H1 (cell line): ENCODE measurements around the gene ZNF397. TPM values are rescaled to one million over a fixed set of nuclear protein-coding genes. Genes with fewer than 3 reads are reported as not detected.

ENCODE experiments used
- CTCF ChIA-PET: fragments of 300-600 bp; sonication (Branson Sonifier 250); formaldehyde crosslinking; loops from one replicate; lab custom pipeline; 2021; ENCODE audit not compliant: partially characterized antibody; lab: Charles Lee
- POLR2A ChIA-PET: fragments of 300-600 bp; sonication (Branson Sonifier 250); formaldehyde crosslinking; loops from one replicate; lab custom pipeline; 2021; ENCODE audit warnings: inconsistent platforms; ENCODE audit not compliant: partially characterized antibody; lab: Charles Lee
- DNase-seq, 2 experiments: peaks; one replicate each; pipeline versions ENCODE4 v3.0.0 to v3.0.0-alpha.2; 2010 to 2022; ENCODE audit warnings: low spot score in 2 of 2, low read depth in 1 of 2, mixed read lengths in 1 of 2
- FAIRE-seq: peaks from 2 replicates; lab custom pipeline; 2011; peaks lifted over from hg19 to GRCh38; lab: Jason Lieb, UNC
- H2AFZ ChIP-seq: 2 replicates; pipeline ENCODE4 v1.8.1; 2012; ENCODE audit warnings: low read length, inconsistent platforms
- H2AK5ac ChIP-seq: 2 replicates; pipeline ENCODE4 v1.6.1; 2013; ENCODE audit warnings: low read depth, low read length
- H2BK120ac ChIP-seq: replicated peaks from 2 replicates; pipeline ENCODE3; 2013; ENCODE audit warnings: low read depth, low read length, inconsistent platforms
- H2BK12ac ChIP-seq: 2 replicates; pipeline ENCODE4 v1.6.1; 2013; ENCODE audit warnings: low read depth, low read length
- H2BK15ac ChIP-seq: 2 replicates; pipeline ENCODE4 v1.6.1; 2013; ENCODE audit warnings: low read length
- H2BK20ac ChIP-seq: 2 replicates; pipeline ENCODE4 v1.6.1; 2013; ENCODE audit warnings: low read length
- H2BK5ac ChIP-seq: 2 replicates; pipeline ENCODE4 v1.6.1; 2013; ENCODE audit warnings: low read depth, low read length
- H3K14ac ChIP-seq: 2 replicates; pipeline ENCODE4 v1.6.1; 2013; ENCODE audit warnings: inconsistent platforms; ENCODE audit not compliant: insufficient read length
- H3K18ac ChIP-seq: 2 replicates; pipeline ENCODE4 v1.6.1; 2013; ENCODE audit warnings: low read length; ENCODE audit errors: extremely low read depth
- H3K23ac ChIP-seq: 2 replicates; pipeline ENCODE4 v1.6.1; 2013; ENCODE audit warnings: inconsistent platforms; ENCODE audit not compliant: insufficient read length
- H3K23me2 ChIP-seq: 2 replicates; pipeline ENCODE4 v1.6.1; 2013; ENCODE audit warnings: low read depth, low read length
- H3K27ac ChIP-seq: 2 replicates; pipeline ENCODE4 v1.6.1; 2011; ENCODE audit warnings: low read depth, low read length, inconsistent platforms
- H3K27me3 ChIP-seq, 4 experiments: replicated peaks in 1 of 4; 1 replicate in 1 of 4; 2 replicates in 3 of 4; pipeline versions ENCODE4 v1.6.1 to v1.8.1; 2011 to 2013; ENCODE audit warnings: low read length in 3 of 4, mild to moderate bottlenecking in 3 of 4, inconsistent platforms in 2 of 4, mixed read lengths in 2 of 4, moderate library complexity in 1 of 4; ENCODE audit not compliant: control insufficient read depth in 3 of 4, insufficient read depth in 3 of 4; ENCODE audit errors: extremely low read depth in 1 of 4
- H3K36me3 ChIP-seq, 4 experiments: 2 replicates each; pipeline versions ENCODE4 v1.6.1 to v1.8.1; 2011 to 2013; ENCODE audit warnings: mild to moderate bottlenecking in 4 of 4, low read length in 3 of 4, moderate library complexity in 2 of 4, control low read depth in 1 of 4, inconsistent platforms in 1 of 4; ENCODE audit not compliant: insufficient read depth in 4 of 4, control insufficient read depth in 2 of 4
- H3K4ac ChIP-seq: replicated peaks from 2 replicates; pipeline ENCODE3; 2013; ENCODE audit warnings: low read length, low read depth, mixed read lengths, inconsistent platforms; ENCODE audit not compliant: insufficient read length
- H3K4me1 ChIP-seq, 4 experiments: replicated peaks in 1 of 4; 1 replicate in 1 of 4; 2 replicates in 3 of 4; pipeline versions ENCODE4 v1.6.1 to v1.8.1; 2011 to 2013; ENCODE audit warnings: low read length in 3 of 4, inconsistent platforms in 2 of 4, mixed read lengths in 1 of 4; ENCODE audit not compliant: insufficient read depth in 4 of 4, control insufficient read depth in 3 of 4
- H3K4me2 ChIP-seq, 2 experiments: 2 replicates each; pipeline versions ENCODE4 v1.6.1 to v1.8.1; 2011 to 2013; ENCODE audit warnings: low read depth in 2 of 2, low read length in 2 of 2, control low read depth in 1 of 2, inconsistent platforms in 1 of 2, mild to moderate bottlenecking in 1 of 2; ENCODE audit not compliant: insufficient read depth in 1 of 2
- H3K4me3 ChIP-seq, 4 experiments: fragments of 200-600, 300-600 bp in 1 of 4; sonication (generic), shearing (Covaris generic), sonication (Bioruptor Twin) in 1 of 4; 2 replicates each; pipeline versions ENCODE4 v1.5.1 to v1.8.1; 2011 to 2016; ENCODE audit warnings: low read length in 4 of 4, low read depth in 3 of 4, control low read depth in 2 of 4, inconsistent platforms in 2 of 4, mild to moderate bottlenecking in 2 of 4, mixed read lengths in 1 of 4, moderate library complexity in 1 of 4; ENCODE audit not compliant: insufficient read depth in 2 of 4; ENCODE audit errors: extremely low read depth in 1 of 4
- H3K56ac ChIP-seq: replicated peaks from 2 replicates; pipeline ENCODE3; 2013; ENCODE audit warnings: low read depth, mild to moderate bottlenecking, mixed read lengths, low read length, inconsistent platforms; ENCODE audit not compliant: insufficient read length
- H3K79me1 ChIP-seq: 2 replicates; pipeline ENCODE4 v1.6.1; 2013; ENCODE audit warnings: low read depth, low read length, control low read depth
- H3K79me2 ChIP-seq, 2 experiments: 2 replicates each; pipeline versions ENCODE4 v1.6.1 to v1.8.1; 2012 to 2013; ENCODE audit warnings: low read length in 2 of 2, mild to moderate bottlenecking in 2 of 2, inconsistent platforms in 1 of 2; ENCODE audit not compliant: insufficient read depth in 2 of 2, control insufficient read depth in 1 of 2
- H3K9ac ChIP-seq, 4 experiments: replicated peaks in 1 of 4; 1 replicate in 1 of 4; 2 replicates in 3 of 4; pipeline versions ENCODE4 v1.6.1 to v1.8.1; 2011 to 2013; ENCODE audit warnings: low read depth in 3 of 4, low read length in 3 of 4, control low read depth in 2 of 4, mild to moderate bottlenecking in 2 of 4, moderate library complexity in 2 of 4, inconsistent platforms in 1 of 4; ENCODE audit errors: extremely low read depth in 1 of 4
- H3K9me3 ChIP-seq, 2 experiments: 2 replicates each; pipeline versions ENCODE4 v1.6.1 to v1.8.1; 2012 to 2013; ENCODE audit warnings: mild to moderate bottlenecking in 2 of 2, moderate library complexity in 2 of 2, control low read depth in 1 of 2, inconsistent platforms in 1 of 2, low read depth in 1 of 2, low read length in 1 of 2, mixed read lengths in 1 of 2; ENCODE audit not compliant: insufficient read depth in 2 of 2
- H4K20me1 ChIP-seq, 2 experiments: replicated peaks in 1 of 2; 2 replicates each; pipeline versions ENCODE3 to v1.8.1; 2011 to 2013; ENCODE audit warnings: inconsistent platforms in 2 of 2, low read length in 2 of 2, mild to moderate bottlenecking in 1 of 2; ENCODE audit not compliant: insufficient read depth in 2 of 2, control insufficient read depth in 1 of 2
- H4K5ac ChIP-seq: 2 replicates; pipeline ENCODE4 v1.6.1; 2013; ENCODE audit warnings: low read length, low read depth, mixed read lengths, inconsistent platforms; ENCODE audit not compliant: insufficient read length
- H4K8ac ChIP-seq: 2 replicates; pipeline ENCODE4 v1.8.0; 2013; ENCODE audit warnings: mild to moderate bottlenecking, moderate library complexity, low read length, inconsistent platforms; ENCODE audit not compliant: insufficient read depth; ENCODE audit errors: extremely low read depth
- H4K91ac ChIP-seq: replicated peaks from 2 replicates; pipeline ENCODE3; 2013; ENCODE audit warnings: low read length, mixed read lengths, inconsistent platforms; ENCODE audit not compliant: insufficient read length
- BACH1 ChIP-seq: IDR thresholded peaks from 2 replicates; pipeline ENCODE4 v1.6.1; 2012; ENCODE audit warnings: low read length, improper control_type of control experiment
- CHD2 ChIP-seq: IDR thresholded peaks from 2 replicates; pipeline ENCODE4 v1.6.1; 2012; ENCODE audit warnings: low read length, improper control_type of control experiment
- CTBP2 ChIP-seq: IDR thresholded peaks from 2 replicates; pipeline ENCODE4 v1.7.0; 2011; ENCODE audit warnings: borderline replicate concordance, mild to moderate bottlenecking, moderate library complexity, mixed read lengths, low read length; ENCODE audit not compliant: insufficient read depth, insufficient read length
- JUND ChIP-seq: IDR thresholded peaks from 2 replicates; pipeline ENCODE4 v1.6.1; 2011; ENCODE audit warnings: mild to moderate bottlenecking, improper control_type of control experiment, low read length
- RNF2 ChIP-seq: fragments of 200-900, 300-1000 bp; sonication (generic); IDR thresholded peaks from 2 replicates; pipeline ENCODE4 v1.7.1; 2016; ENCODE audit warnings: borderline replicate concordance, low read depth, mild to moderate bottlenecking, antibody characterized with exemption, low read length; ENCODE audit not compliant: poor library complexity, severe bottlenecking; ENCODE audit errors: missing control alignments
- SP2 ChIP-seq: IDR thresholded peaks from 2 replicates; pipeline ENCODE4 v1.6.1; 2012; ENCODE audit warnings: mild to moderate bottlenecking, low read length, inconsistent platforms
- SUZ12 ChIP-seq: fragments of 200-600 bp; sonication (generic); IDR thresholded peaks from 2 replicates; pipeline ENCODE4 v1.6.1; 2012; ENCODE audit warnings: mild to moderate bottlenecking, inconsistent platforms, low read length, moderate library complexity, mixed read lengths
- TAF1 ChIP-seq: IDR thresholded peaks from 2 replicates; pipeline ENCODE4 v1.6.1; 2011; ENCODE audit warnings: mild to moderate bottlenecking, low read depth, low read length
- TCF12 ChIP-seq: IDR thresholded peaks from 2 replicates; pipeline ENCODE4 v1.6.1; 2011; ENCODE audit warnings: low read depth, mild to moderate bottlenecking, low read length
- TEAD4 ChIP-seq: IDR thresholded peaks from 2 replicates; pipeline ENCODE4 v1.6.1; 2012; ENCODE audit warnings: low read depth, low read length, inconsistent platforms, mixed read lengths
- WGBS, 2 experiments: shearing (Covaris generic) in 1 of 2; methylation state at CpG; one replicate each; pipeline versions ENCODE4 v1.1.6 to v1.1.7; 2013 to 2015; ENCODE audit warnings: low lambda C conversion rate in 2 of 2, mixed read lengths in 2 of 2, inconsistent platforms in 1 of 2, low coverage in 1 of 2, missing lambda C conversion rate in 1 of 2; ENCODE audit not compliant: insufficient replicate concordance in 2 of 2, insufficient coverage in 1 of 2, insufficient read length in 1 of 2; ENCODE audit errors: extremely low coverage in 1 of 2, missing lambda C conversion rate in 1 of 2; 5-methylcytosine and 5-hydroxymethylcytosine counted together
- polyA plus RNA-seq, 7 experiments: library from polyadenylated mRNA; depleted of rRNA in 3 of 7; stranded (reverse) in 5 of 7; unstranded in 2 of 7; fragments of >200 nt in 5 of 7; fragments of 200-250 nt in 2 of 7; gene quantifications; 1 replicate in 5 of 7; 2 replicates in 1 of 7; 4 replicates in 1 of 7; pipeline versions ENCODE4 v1.2.1 to v1.2.3, GENCODE V29; 2011 to 2013; ENCODE audit warnings: missing spikeins in 2 of 7, mixed read lengths in 2 of 7
- total RNA-seq: library from RNA; stranded (reverse); fragmentation: NEBNext Ultra II Directional; extraction: Animal tissue kit (Norgen Biotek cat#: 25700); gene quantifications from 2 replicates; pipeline ENCODE4 v1.2.1, GENCODE V29; 2021
- TF ChIP-seq, protein P1 (sequence below): IDR thresholded peaks from 2 replicates; pipeline ENCODE4 v1.6.1; 2012; ENCODE audit warnings: inconsistent platforms
- TF ChIP-seq, protein P2 (sequence below): IDR thresholded peaks from 2 replicates; pipeline ENCODE4 v1.6.1; 2012; ENCODE audit warnings: low read length, inconsistent platforms

ZNF397 gene
- total and polyA plus RNA-seq, 2 of the 8 experiments (the other 6 are each of a cell fraction or from before 2014, with no cell fraction given): 9.8 to 39.5 TPM

DNA sequence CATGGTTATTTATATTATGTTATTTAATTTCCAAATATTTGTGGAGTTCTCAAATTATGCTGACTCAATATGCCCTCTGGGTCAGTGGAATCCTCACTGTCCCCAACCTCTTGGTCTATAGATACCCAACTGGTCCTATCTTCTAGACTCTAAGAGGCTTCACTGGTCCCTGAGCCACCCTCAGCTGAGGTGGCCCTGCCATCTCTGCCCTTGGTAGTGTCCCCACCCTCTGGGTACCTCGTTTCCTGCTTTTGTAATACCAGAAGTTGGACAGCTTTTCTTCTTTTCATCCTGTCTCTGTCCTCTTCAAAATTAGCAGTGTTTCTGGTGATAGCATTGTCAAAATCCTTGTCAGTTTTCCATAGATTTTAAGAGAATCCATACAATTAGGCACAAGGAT, 37.3 kb downstream of the ZNF397 start:
- H3K18ac ChIP-seq: no peak overlapping the region
- no peaks in the 10 kb centered on the region for H3K36me3 ChIP-seq
- H3K14ac ChIP-seq: no peak overlapping the region
- no peaks in the 10 kb centered on the region for H3K4me1 ChIP-seq
- ChIA-PET CTCF (no interaction called here), POLR2A (interaction anchor here (1.1 to 2.2 kb wide), 2 partner anchors 11 kb away, joined by 3 to 8 read pairs; partner anchors contain the start of gene ZSCAN30)
- no peak overlapping the region for H3K4me3 ChIP-seq
- H2BK120ac ChIP-seq: no peak overlapping the region
- no peak overlapping the region for H3K4me2 ChIP-seq
- no peak overlapping the region for H2BK12ac ChIP-seq
- H3K4ac ChIP-seq: no peak overlapping the region
- no peak overlapping the region for H3K27ac ChIP-seq
- FAIRE-seq (no peak), DNase-seq (no peak)
- H4K91ac ChIP-seq: no peak overlapping the region
- H3K27me3 ChIP-seq: no peaks in the 10 kb centered on the region
- H2BK5ac ChIP-seq: no peak overlapping the region
- H3K9me3 ChIP-seq: peaks cover 11 to 12% of the 10 kb centered on the region in 2 experiments; a peak in 1 of 4 replicates
- H4K5ac ChIP-seq: no peak overlapping the region
- H4K8ac ChIP-seq: no peak overlapping the region
- 73% methylated on average over 1 of the region's 1 CpG; no CpG with 5 or more reads in 1 of the 2 experiments for WGBS, 2 experiments
- H3K23me2 ChIP-seq: no peaks in the 10 kb centered on the region; the same call in 1 of the 2 replicates
- H3K23ac ChIP-seq: no peak overlapping the region
- no peak overlapping the region for H3K56ac ChIP-seq
- H3K79me1 ChIP-seq: no peaks in the 10 kb centered on the region
- H4K20me1 ChIP-seq: no peaks in the 10 kb centered on the region
- H2AK5ac ChIP-seq: no peak overlapping the region
- H3K9ac ChIP-seq: no peak overlapping the region
- H2BK20ac ChIP-seq: no peak overlapping the region
- H2AFZ ChIP-seq: no peak overlapping the region
- no peaks in the 10 kb centered on the region; a peak in 1 of 4 replicates for H3K79me2 ChIP-seq
- H2BK15ac ChIP-seq: no peak overlapping the region
- TF ChIP-seq RNF2 (no peak), TCF12 (no peak), CHD2 (no peak), TEAD4 (no peak), BACH1 (no peak), TAF1 (no peak), JUND (no peak), SP2 (no peak), SUZ12 (no peak), CTBP2 (no peak)
- TF ChIP-seq, protein P1, sequence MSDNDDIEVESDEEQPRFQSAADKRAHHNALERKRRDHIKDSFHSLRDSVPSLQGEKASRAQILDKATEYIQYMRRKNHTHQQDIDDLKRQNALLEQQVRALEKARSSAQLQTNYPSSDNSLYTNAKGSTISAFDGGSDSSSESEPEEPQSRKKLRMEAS: no peak
- TF ChIP-seq, protein P2, sequence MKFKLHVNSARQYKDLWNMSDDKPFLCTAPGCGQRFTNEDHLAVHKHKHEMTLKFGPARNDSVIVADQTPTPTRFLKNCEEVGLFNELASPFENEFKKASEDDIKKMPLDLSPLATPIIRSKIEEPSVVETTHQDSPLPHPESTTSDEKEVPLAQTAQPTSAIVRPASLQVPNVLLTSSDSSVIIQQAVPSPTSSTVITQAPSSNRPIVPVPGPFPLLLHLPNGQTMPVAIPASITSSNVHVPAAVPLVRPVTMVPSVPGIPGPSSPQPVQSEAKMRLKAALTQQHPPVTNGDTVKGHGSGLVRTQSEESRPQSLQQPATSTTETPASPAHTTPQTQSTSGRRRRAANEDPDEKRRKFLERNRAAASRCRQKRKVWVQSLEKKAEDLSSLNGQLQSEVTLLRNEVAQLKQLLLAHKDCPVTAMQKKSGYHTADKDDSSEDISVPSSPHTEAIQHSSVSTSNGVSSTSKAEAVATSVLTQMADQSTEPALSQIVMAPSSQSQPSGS: no peak
